Gastrocnemius medialis (tissue), 4 donors: ENCODE results near the gene TENT5C. TPM values are rescaled to one million over a fixed set of nuclear protein-coding genes. Genes with fewer than 3 reads are reported as not detected.

Experiments
- ATAC-seq, 2 donors: fragments of 150-250 bp; one replicate each; pipeline ENCODE4 v1.9.1; 2016
- DNase-seq, 2 donors: peaks; one replicate each; pipeline ENCODE4 v3.0.0-alpha.2; 2019
- H3K27ac ChIP-seq, 4 donors: fragments of 200-600 bp; sonication (generic); 1 replicate in 1 of 4; 2 replicates in 3 of 4; pipeline ENCODE4 v1.5.1; 2016 to 2018; ENCODE audit warnings: mild to moderate bottlenecking in 2 of 4, moderate library complexity in 1 of 4
- H3K27me3 ChIP-seq, 3 donors: fragments of 200-600 bp; sonication (generic) in 2 of 3; 1 replicate in 1 of 3; 2 replicates in 2 of 3; pipeline versions ENCODE4 v1.5.1 to v1.6.0; 2016 to 2019; ENCODE audit warnings: mild to moderate bottlenecking in 1 of 3, moderate library complexity in 1 of 3
- H3K36me3 ChIP-seq, 2 donors: fragments of 200-600 bp; sonication (generic) in 1 of 2; one replicate each; pipeline ENCODE4 v1.5.1; 2017 to 2018
- H3K4me1 ChIP-seq, 2 donors: fragments of 200-600 bp; sonication (generic) in 1 of 2; one replicate each; pipeline ENCODE4 v1.5.1; 2016 to 2017; ENCODE audit warnings: mild to moderate bottlenecking in 2 of 2
- H3K4me3 ChIP-seq, 4 donors: fragments of 200-600 bp; sonication (generic) in 3 of 4; 1 replicate in 1 of 4; 2 replicates in 3 of 4; pipeline ENCODE4 v1.5.1; 2016 to 2019; ENCODE audit warnings: mild to moderate bottlenecking in 2 of 4
- H3K9me3 ChIP-seq, 3 donors: fragments of 200-600 bp; sonication (generic) in 2 of 3; 1 replicate in 1 of 3; 2 replicates in 2 of 3; pipeline ENCODE4 v1.5.1; 2016 to 2019
- CTCF ChIP-seq, 5 experiments: fragments of 450-650 bp in 3 of 5; fragments of 200-600 bp in 2 of 5; sonication (generic) in 2 of 5; IDR thresholded peaks in 4 of 5; conservative IDR thresholded peaks in 1 of 5; 1 replicate in 4 of 5; 2 replicates in 1 of 5; pipeline ENCODE4 v1.5.1; 2016 to 2019; ENCODE audit warnings: antibody characterized with exemption in 5 of 5, mild to moderate bottlenecking in 3 of 5, moderate library complexity in 3 of 5
- POLR2A ChIP-seq, 2 donors: fragments of 450-650 bp; IDR thresholded peaks; one replicate each; pipeline ENCODE4 v1.6.1; 2017; ENCODE audit warnings: antibody characterized with exemption in 2 of 2, mild to moderate bottlenecking in 2 of 2, moderate library complexity in 2 of 2
- in situ Hi-C, 4 donors: fragments of 200-750 bp; cut with MboI; loops; one replicate each; pipeline versions ENCODE4 v1.15.0 to v1.8.0; 2017; ENCODE audit warnings: low sequenced_read_pairs in 4 of 4
- intact Hi-C: fragments of 100-400 bp; cut with DNase I; formaldehyde crosslinking; loops from one replicate; pipeline ENCODE4 v1.15.1; 2023; ENCODE audit warnings: low total_unique reads
- total RNA-seq, 4 donors: library from RNA; depleted of rRNA; stranded (reverse); fragments of >200 nt; gene quantifications; one replicate each; pipeline versions ENCODE4 v1.1.0 to v1.2.3, GENCODE V29; 2016

The TENT5C gene
- total RNA-seq, 4 donors from 2014 or later, result 2.3 to 21.8 (median 6.4) TPM

DNA sequence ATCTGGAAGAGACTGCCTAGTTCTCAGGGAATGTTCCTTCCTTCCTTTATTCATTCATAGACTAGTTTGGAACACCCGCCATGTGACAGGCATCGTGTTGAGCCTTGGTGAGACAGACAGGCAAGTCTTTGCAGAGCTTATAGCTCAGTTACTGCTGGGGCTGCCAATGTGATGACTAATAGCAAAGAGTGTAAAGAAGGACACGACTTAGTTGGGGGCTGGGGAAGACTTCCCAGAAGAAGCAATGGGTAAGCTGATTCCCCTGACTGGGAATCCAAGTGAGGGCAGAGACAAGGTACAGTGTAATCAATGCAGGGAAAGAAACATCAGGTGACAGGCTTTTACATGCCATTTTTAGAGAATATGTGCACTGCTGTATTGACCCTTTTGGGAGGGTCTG is 51.2 kb downstream of the TENT5C start:
- ATAC-seq, result peak; percentile 94 to 97
- peak; percentile 85 to 89 for DNase-seq

GRCh38 chr1:117657949-117658660 is 52.3 kb downstream of the TENT5C start:
- no peaks in the 10 kb centered on the region for H3K27me3 ChIP-seq
- no peak overlapping the region for H3K4me3 ChIP-seq
- H3K27ac ChIP-seq, result peak overlapping the region; percentile 70 to 83 (median 80)
- peaks cover 33 to 35% of the 10 kb centered on the region in 2 donors for H3K4me1 ChIP-seq
- ATAC-seq (peak; percentile 46 to 53), DNase-seq (peak in 1 of 2 donors; percentile 54)
- TF ChIP-seq POLR2A (IDR thresholded peaks at IDR 0.05) (no peak), CTCF (IDR thresholded peaks at IDR 0.05 in 4 of 5, conservative IDR thresholded peaks at IDR 0.05 in 1 of 5) (no peak)
- H3K9me3 ChIP-seq, result no peaks in the 10 kb centered on the region
- in situ Hi-C loops (no loop called here), intact Hi-C loops (no loop called here)
- H3K36me3 ChIP-seq, result no peaks in the 10 kb centered on the region

More for the DNA sequence above, 51.2 kb downstream of the TENT5C start:
- intact Hi-C loops, result no loop called here
- no peak for TF ChIP-seq POLR2A (IDR thresholded peaks at IDR 0.05)
- TF ChIP-seq CTCF (IDR thresholded peaks at IDR 0.05 in 4 of 5, conservative IDR thresholded peaks at IDR 0.05 in 1 of 5), result no peak
- no peak overlapping the region for H3K4me3 ChIP-seq
- peak overlapping the region; percentile 70 to 83 (median 80) for H3K27ac ChIP-seq
- no peaks in the 10 kb centered on the region for H3K36me3 ChIP-seq
- in situ Hi-C loops, result no loop called here
- no peaks in the 10 kb centered on the region for H3K27me3 ChIP-seq
- H3K9me3 ChIP-seq, result no peaks in the 10 kb centered on the region
- peaks cover 33 to 35% of the 10 kb centered on the region in 2 donors for H3K4me1 ChIP-seq

DNA sequence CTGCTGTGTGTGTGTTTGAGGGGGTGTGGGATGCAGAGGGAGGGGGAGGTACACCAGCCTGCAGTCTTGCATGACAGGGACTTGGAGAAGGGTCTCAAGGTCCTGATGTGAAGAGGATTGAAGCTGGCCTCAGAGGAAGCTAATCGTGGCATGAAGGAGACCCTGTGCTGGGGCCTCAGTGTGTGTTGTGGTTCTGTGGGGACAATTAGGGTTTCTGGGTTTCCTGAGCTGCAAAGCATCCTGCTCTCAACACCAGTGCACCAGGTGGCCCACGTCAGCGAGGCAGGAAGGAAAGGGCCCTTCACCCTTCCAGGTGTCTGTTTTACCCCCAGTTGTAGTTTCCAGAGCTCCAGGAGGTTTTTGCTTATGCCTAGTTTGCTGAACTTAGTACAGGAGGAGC is 52.8 kb downstream of the TENT5C start:
- Histone ChIP-seq H3K27ac (peak overlapping the region; percentile 70 to 83 (median 80)), H3K36me3 (no peaks in the 10 kb centered on the region), H3K27me3 (no peaks in the 10 kb centered on the region), H3K9me3 (no peaks in the 10 kb centered on the region), H3K4me1 (peaks cover 31 to 35% of the 10 kb centered on the region in 2 donors), H3K4me3 (no peak overlapping the region)
- in situ Hi-C loops, result no loop called here
- intact Hi-C loops, result no loop called here
- DNase-seq (no peak), ATAC-seq (no peak)
- TF ChIP-seq POLR2A (IDR thresholded peaks at IDR 0.05) (no peak), CTCF (IDR thresholded peaks at IDR 0.05 in 4 of 5, conservative IDR thresholded peaks at IDR 0.05 in 1 of 5) (no peak)

DNA sequence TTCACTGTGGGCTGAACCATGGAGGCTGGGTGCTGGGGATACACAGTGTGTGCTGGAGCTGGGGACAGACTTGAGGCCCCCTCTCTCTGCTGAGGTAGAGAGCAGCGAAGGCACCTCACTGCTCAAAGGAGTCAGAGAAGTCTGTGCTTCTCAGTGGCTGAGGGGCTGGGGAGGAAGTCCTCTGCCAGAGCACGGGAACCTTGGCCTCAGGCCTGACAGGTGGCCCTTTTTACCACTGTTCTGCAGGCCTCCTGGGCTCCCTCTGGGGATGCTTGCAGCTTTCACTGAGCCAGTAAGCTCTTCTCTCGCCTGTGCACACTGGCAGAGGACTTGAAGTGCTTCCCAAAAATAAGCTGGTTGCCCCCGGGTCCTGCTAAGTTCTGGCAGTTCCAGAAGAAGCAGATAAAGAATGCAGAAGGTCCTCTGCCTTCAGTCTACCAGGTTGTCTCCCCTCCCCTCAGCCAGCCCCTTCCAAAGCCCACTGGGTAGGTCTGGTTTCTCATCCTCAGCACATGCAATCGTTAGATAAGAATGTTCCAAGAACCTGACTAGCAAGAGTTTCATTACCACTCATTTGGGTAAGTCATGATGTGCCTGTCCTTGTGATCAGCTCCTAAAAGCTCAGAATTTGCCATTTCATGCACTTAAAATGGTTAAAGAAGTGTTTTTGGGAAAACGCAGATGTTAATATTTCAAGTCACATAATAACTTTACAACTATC is 53.9 kb downstream of the TENT5C start:
- H3K4me3 ChIP-seq, result no peak overlapping the region
- no peaks in the 10 kb centered on the region for H3K27me3 ChIP-seq
- DNase-seq, result no peak
- in situ Hi-C loops, result loop anchor here in 1 of 4 donors (10.0 kb wide), 1 partner anchor 125 kb away; no protein-coding TSS in a partner anchor
- TF ChIP-seq CTCF (IDR thresholded peaks at IDR 0.05 in 4 of 5, conservative IDR thresholded peaks at IDR 0.05 in 1 of 5), result no peak
- no peak for TF ChIP-seq POLR2A (IDR thresholded peaks at IDR 0.05)
- intact Hi-C loops, result no loop called here
- H3K4me1 ChIP-seq, result peaks cover 30 to 35% of the 10 kb centered on the region in 2 donors
- no peaks in the 10 kb centered on the region for H3K9me3 ChIP-seq
- ATAC-seq, result no peak
- no peaks in the 10 kb centered on the region for H3K36me3 ChIP-seq
- peak overlapping the region in 2 of 4 donors; percentile 24 to 83 for H3K27ac ChIP-seq
